ENCODE results near the gene CRADD. TPM values are rescaled to one million over a fixed set of nuclear protein-coding genes. Genes with fewer than 3 reads are reported as not detected.

CRADD gene
- total RNA-seq, 2 experiments from 2014 or later: 6.0 to 8.7 TPM

- DNase-seq: no peak
- peaks cover 12% of the 10 kb centered on the region for H3K4me1 Mint-ChIP-seq
Measured at GRCh38 chr12:93844164-93844784, 167.1 kb downstream of the CRADD start.

GRCh38 chr12:93846936-93847516, 169.9 kb downstream of the CRADD start:
- Mint-ChIP-seq H3K27me3 (no peaks in the 10 kb centered on the region), H3K4me1 (peaks cover 16% of the 10 kb centered on the region), H3K4me3 (no peak overlapping the region), H3K36me3 (peaks cover 19% of the 10 kb centered on the region), H3K9me3 (peaks cover 6% of the 10 kb centered on the region), H3K27ac (no peak overlapping the region)
- DNase-seq: no peak

More at GRCh38 chr12:93844164-93844784, 167.1 kb downstream of the CRADD start:
- Mint-ChIP-seq H3K36me3 (peaks cover 13% of the 10 kb centered on the region), H3K27ac (no peak overlapping the region), H3K4me3 (no peak overlapping the region), H3K27me3 (no peaks in the 10 kb centered on the region), H3K9me3 (peaks cover 5% of the 10 kb centered on the region)

- Mint-ChIP-seq H3K27ac (peak overlapping the region; percentile 7), H3K4me1 (peaks cover 16% of the 10 kb centered on the region), H3K27me3 (no peaks in the 10 kb centered on the region), H3K9me3 (peaks cover 6% of the 10 kb centered on the region), H3K36me3 (peaks cover 19% of the 10 kb centered on the region), H3K4me3 (no peak overlapping the region)
- DNase-seq: no peak
Measured at GRCh38 chr12:93847517-93848474, 170.6 kb downstream of the CRADD start.

GRCh38 chr12:93848523-93849101, 171.4 kb downstream of the CRADD start:
- H3K36me3 Mint-ChIP-seq: peaks cover 19% of the 10 kb centered on the region
- H3K4me1 Mint-ChIP-seq: peaks cover 16% of the 10 kb centered on the region
- no peaks in the 10 kb centered on the region for H3K27me3 Mint-ChIP-seq
- H3K4me3 Mint-ChIP-seq: no peak overlapping the region
- DNase-seq: no peak
- H3K9me3 Mint-ChIP-seq: peaks cover 6% of the 10 kb centered on the region
- H3K27ac Mint-ChIP-seq: no peak overlapping the region

- Mint-ChIP-seq H3K27ac (no peak overlapping the region), H3K27me3 (no peaks in the 10 kb centered on the region), H3K4me1 (peaks cover 16% of the 10 kb centered on the region), H3K9me3 (peaks cover 6% of the 10 kb centered on the region), H3K4me3 (no peak overlapping the region), H3K36me3 (peaks cover 21% of the 10 kb centered on the region)
- DNase-seq: no peak
Measured at GRCh38 chr12:93849946-93850345, 172.8 kb downstream of the CRADD start.

- Mint-ChIP-seq H3K9me3 (peaks cover 6% of the 10 kb centered on the region), H3K4me1 (peaks cover 16% of the 10 kb centered on the region), H3K27ac (no peak overlapping the region), H3K27me3 (no peaks in the 10 kb centered on the region), H3K36me3 (peaks cover 21% of the 10 kb centered on the region), H3K4me3 (no peak overlapping the region)
- DNase-seq: no peak
Measured at GRCh38 chr12:93850481-93851256, 173.5 kb downstream of the CRADD start.

GRCh38 chr12:93851257-93851671, 174.1 kb downstream of the CRADD start:
- peaks cover 16% of the 10 kb centered on the region for H3K4me1 Mint-ChIP-seq
- H3K9me3 Mint-ChIP-seq: peaks cover 6% of the 10 kb centered on the region
- H3K36me3 Mint-ChIP-seq: peaks cover 21% of the 10 kb centered on the region
- DNase-seq: peak; percentile 24
- no peak overlapping the region for H3K4me3 Mint-ChIP-seq
- H3K27me3 Mint-ChIP-seq: no peaks in the 10 kb centered on the region
- H3K27ac Mint-ChIP-seq: peak overlapping the region; percentile 38

- Mint-ChIP-seq H3K4me3 (no peak overlapping the region), H3K27me3 (no peaks in the 10 kb centered on the region), H3K36me3 (peaks cover 18% of the 10 kb centered on the region), H3K27ac (no peak overlapping the region), H3K4me1 (peaks cover 16% of the 10 kb centered on the region), H3K9me3 (peaks cover 6% of the 10 kb centered on the region)
- no peak for DNase-seq
Measured at GRCh38 chr12:93852173-93852591, 175.0 kb downstream of the CRADD start.

GRCh38 chr12:93853698-93854478, 176.7 kb downstream of the CRADD start:
- H3K36me3 Mint-ChIP-seq: peaks cover 9% of the 10 kb centered on the region
- H3K4me1 Mint-ChIP-seq: peaks cover 5% of the 10 kb centered on the region
- H3K27ac Mint-ChIP-seq: no peak overlapping the region
- H3K4me3 Mint-ChIP-seq: no peak overlapping the region
- DNase-seq: no peak
- H3K27me3 Mint-ChIP-seq: no peaks in the 10 kb centered on the region
- peaks cover 1% of the 10 kb centered on the region for H3K9me3 Mint-ChIP-seq

GRCh38 chr12:93855261-93855660, 178.1 kb downstream of the CRADD start:
- Mint-ChIP-seq H3K4me1 (peaks cover 4% of the 10 kb centered on the region), H3K27ac (no peak overlapping the region), H3K9me3 (no peaks in the 10 kb centered on the region)

GRCh38 chr12:93856611-93857010, 179.4 kb downstream of the CRADD start:
- Mint-ChIP-seq H3K27me3 (no peaks in the 10 kb centered on the region), H3K4me3 (no peak overlapping the region), H3K4me1 (peaks cover 5% of the 10 kb centered on the region), H3K9me3 (no peaks in the 10 kb centered on the region), H3K27ac (no peak overlapping the region), H3K36me3 (peaks cover 14% of the 10 kb centered on the region)
- DNase-seq: no peak

More at GRCh38 chr12:93855261-93855660, 178.1 kb downstream of the CRADD start:
- peaks cover 4% of the 10 kb centered on the region for H3K36me3 Mint-ChIP-seq
- H3K27me3 Mint-ChIP-seq: no peaks in the 10 kb centered on the region
- H3K4me3 Mint-ChIP-seq: no peak overlapping the region
- no peak for DNase-seq

- H3K36me3 Mint-ChIP-seq: peaks cover 18% of the 10 kb centered on the region
- no peaks in the 10 kb centered on the region for H3K27me3 Mint-ChIP-seq
- H3K27ac Mint-ChIP-seq: no peak overlapping the region
- H3K4me3 Mint-ChIP-seq: no peak overlapping the region
- peaks cover 5% of the 10 kb centered on the region for H3K4me1 Mint-ChIP-seq
- DNase-seq: no peak
- no peaks in the 10 kb centered on the region for H3K9me3 Mint-ChIP-seq
Measured at GRCh38 chr12:93857279-93857938, 180.2 kb downstream of the CRADD start.

- H3K27ac Mint-ChIP-seq: no peak overlapping the region
- no peaks in the 10 kb centered on the region for H3K27me3 Mint-ChIP-seq
- no peak overlapping the region for H3K4me3 Mint-ChIP-seq
- no peaks in the 10 kb centered on the region for H3K9me3 Mint-ChIP-seq
- no peak for DNase-seq
- peaks cover 18% of the 10 kb centered on the region for H3K36me3 Mint-ChIP-seq
- peaks cover 5% of the 10 kb centered on the region for H3K4me1 Mint-ChIP-seq
Measured at GRCh38 chr12:93857991-93858447, 180.8 kb downstream of the CRADD start.

All from activated naive CD8-positive, alpha-beta T cell treated with anti-CD3 and anti-CD28 coated beads for 36 hours (primary cell).